ENCODE results near the gene SMYD1.
"Not testable (repeated sequence)": the region's sequence is repeated elsewhere in the genome, so short reads cannot be mapped to it uniquely, and the experiment has no call there.

Gene SMYD1

DNA sequence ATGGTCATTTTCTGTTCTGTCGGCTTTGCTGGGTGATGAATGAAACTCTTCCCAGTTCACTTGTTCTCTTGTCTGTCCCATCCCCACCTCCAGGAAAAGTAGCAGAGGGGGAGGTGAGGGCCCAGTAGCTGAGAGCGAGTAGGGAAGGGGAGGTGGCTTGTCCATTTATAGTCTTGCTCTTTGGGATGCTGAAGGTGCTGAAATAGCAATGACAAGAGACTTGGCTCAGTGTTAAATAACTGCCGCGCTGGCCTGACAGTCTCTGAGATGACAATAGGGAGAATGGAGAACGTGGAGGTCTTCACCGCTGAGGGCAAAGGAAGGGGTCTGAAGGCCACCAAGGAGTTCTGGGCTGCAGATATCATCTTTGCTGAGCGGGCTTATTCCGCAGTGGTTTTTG lies at the start of gene SMYD1:
Gene SMYD1 (plus strand): TSS at position 228 of the 400 bp plus-strand sequence. CDS start 40 bp downstream, at position 268.
- DNase-seq, result no peak

DNA sequence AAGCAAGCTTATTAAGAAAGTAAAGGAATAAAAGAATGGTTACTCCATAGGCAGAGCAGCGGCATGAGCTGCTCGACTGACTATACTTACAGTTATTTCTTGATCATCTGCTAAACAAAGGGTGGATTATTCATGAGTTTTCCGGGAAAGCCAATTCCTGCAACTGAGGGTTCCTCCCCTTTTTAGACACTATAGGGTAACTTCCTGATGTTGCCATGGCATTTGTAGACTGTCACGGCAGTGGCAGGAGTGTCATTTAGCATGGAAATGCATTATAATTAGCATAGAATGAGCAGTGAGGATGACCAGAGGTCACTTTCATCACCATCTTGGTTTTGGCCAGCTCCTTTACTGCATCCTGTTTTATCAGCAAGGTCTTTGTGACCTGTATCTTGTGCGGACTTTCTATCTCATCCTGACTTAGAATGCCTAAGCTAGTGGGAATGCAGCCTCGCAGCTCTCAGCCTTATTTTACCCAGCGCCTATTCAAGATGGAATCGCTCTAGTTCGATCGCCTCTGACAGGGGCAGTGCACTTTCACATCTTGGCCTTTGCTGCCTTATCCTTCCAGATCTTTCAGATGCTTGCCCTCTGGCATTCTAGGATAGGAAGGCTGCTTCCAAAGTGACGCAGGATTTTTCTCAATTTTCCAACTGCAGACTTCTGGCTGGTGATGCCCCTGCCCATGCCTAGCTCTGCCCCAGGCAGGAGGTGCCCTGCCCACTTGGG lies 49.4 kb upstream of the SMYD1 start:
- DNase-seq, result peak; percentile 18

DNA sequence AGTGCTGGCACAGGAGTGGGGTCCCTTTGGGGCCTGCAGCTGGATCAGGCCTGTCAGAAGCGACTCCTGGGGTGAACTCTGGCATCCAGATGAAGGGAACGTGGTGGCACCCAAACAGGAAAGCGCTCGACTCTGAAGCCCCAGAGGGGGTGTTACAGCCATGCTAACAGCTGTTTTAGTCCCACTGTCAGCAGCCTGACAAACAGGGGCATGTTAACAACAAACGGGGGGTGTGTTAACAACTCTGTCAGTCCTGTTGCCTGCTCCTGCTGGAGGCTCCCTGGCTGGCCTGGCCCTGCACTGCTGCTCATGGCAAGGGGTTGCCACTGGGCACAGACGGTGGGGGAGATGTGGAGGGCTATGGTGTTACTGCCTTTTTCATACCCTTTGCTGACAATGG lies 48.7 kb upstream of the SMYD1 start:
- DNase-seq, result no peak

DNA sequence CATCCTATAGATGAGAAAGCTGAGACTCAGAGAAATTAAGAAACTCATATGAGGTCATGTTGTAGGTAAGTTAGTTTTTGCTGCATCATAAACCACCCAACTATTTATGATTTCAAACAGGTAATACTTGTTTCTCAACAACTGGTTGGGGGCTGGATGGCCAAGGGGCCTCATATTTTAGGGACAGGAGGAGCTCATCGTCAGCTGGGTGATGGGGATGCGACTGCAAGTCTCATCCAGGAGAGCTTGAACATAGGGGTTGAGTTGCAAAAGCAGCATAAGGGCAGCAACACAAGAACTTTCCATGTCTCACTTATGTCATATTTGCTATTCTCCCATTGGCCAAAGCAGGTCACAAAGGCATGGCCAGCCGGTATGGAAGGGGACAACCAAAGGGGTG lies 47.6 kb upstream of the SMYD1 start:
- DNase-seq, result no peak

DNA sequence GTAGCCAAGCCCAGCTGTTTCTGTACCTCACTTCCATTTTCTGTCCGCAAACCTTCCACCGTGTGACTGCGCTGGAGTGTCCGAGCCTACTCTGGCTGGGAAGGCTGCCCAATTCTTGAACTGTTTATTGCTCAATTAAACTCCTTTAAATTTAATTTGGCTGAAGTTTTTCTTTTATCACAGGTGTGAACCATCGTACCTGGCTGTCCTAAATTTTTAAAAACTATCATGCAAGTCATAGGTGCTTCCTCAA lies 45.0 kb upstream of the SMYD1 start:
- DNase-seq, result no peak

DNA sequence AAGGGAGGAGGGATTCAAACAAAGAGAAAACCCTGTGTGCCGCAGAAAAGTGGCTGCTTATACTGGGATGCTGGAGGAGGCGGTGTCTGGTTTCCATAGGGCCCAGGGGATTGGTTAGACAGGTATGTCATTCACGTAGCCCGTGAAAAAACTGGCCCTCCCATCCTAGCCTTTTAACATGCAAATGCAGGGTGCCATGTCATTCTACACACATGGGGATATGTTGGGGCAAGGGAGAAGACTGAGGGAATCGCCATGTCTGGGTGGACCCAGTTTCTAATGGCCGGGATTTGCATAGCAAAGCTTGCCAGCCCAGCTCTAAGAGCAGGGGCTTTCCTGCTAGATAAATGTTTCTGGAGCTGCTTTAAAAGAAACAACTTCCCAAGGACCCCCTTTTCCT lies 43.1 kb upstream of the SMYD1 start:
- no peak for DNase-seq

DNA sequence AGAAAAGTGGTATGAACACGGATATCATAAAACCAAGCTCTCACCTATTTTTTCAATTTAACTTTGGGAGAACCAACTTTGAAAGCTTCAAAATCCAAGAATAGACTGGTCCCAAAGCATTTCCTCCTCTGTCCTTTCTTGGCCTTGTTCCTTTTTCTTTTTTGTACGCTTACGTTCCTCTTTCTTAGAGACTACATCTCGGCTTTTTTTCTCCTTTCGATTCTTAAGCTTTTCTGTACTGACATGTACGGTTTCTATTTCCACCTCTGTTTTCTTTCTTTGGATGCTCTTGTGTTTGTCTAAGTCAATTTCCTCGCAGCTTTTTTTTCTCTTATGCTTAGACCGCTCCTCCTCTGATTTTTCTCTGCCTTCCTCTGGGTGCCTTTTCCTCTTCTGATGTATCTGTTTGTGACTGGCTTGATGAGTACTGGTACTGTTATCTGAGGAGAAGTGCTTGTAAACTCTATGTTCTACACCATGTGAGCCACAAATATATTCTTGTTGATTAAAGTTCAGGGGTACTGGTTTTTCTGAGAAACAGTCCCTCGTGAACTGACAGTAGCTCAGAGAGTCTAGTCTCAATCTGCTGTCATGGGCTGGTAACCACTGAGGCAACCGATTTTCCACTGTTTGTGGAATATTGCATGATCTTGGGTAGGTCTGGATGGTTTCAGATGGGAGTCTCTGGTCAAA lies 39.8 kb upstream of the SMYD1 start:
- no peak for DNase-seq

DNA sequence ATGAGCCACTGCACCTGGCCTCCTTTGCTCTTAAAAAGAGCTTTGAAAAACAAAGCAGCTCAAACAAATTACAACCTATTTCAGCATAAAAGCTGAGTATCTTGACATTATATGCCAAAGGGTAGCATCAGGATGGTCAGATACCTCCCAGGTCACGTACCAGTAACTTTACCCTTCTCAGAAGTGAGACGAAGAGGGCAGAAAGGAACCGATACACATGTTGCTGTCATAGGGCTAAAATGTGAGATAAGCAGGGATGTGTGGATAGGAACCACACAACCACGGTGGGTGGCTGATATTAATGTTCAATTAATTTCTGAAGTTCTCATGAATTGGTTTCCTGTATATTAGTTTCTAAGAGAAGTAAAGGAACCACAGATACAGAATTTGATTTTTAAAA lies 38.7 kb upstream of the SMYD1 start:
- no peak for DNase-seq

DNA sequence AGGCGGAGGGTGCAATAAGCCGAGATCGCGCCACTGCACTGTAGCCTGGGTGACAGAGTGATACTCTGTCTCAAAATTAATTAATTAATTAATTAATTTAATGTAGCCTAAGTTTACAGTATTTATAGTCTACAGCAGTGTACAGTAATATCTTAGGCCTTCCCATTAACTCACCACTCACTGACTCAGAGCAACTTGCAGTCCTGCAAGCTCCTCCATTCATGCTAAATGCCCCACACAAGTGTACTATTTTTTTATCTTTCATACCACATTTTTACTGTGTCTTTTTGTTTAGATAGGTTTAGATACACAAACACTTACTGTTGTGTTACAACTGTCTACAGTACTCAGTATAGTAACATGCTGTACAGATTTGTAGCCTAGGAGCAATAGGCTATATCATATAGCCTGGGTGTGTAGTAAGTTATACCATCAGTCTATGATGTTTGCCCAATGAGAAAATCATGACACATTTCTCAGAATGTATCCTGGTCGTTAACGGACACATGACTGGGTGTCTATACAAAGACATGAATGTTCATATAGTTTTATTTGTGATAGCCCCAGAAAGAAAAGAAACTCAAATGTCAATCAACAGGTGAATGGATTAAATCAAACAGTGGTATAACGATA lies 35.4 kb upstream of the SMYD1 start:
- no peak for DNase-seq

DNA sequence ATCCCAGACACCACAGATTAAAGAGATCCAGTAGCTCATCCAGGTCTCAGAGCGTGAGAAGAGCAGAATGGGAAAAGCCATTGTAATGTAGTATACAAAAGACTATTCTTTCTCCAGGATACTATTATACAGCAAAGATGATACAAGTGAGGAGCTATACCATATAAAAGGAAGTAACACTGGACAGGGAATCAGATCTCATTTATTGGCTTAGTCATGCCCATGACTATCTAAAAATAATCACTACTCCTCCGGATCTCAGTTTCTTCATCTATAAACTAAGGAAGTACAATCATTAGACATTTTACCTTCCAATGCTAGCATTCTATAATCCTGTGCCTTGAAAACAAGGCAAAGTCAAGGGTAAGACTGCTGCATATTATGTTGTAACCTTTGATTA lies 31.4 kb upstream of the SMYD1 start:
- DNase-seq, result no peak

DNA sequence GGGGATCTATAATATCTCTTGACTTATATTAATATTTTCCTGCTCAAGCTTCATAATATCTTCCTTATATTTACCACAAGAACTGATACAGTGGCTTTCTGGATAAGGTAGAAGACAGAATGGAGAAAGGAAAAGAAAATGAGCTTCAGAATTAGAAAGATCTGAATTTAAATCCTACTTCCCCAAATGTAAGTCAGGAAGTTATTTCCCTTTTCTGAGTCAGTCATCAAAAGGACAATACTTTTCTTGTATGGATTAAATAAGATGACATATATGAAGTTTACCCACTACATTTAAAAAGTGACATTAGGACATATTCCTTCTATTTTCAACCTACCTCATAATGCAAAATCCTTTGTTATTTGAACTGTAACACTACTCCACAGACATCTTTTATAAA lies 31.0 kb upstream of the SMYD1 start:
- DNase-seq, result no peak

DNA sequence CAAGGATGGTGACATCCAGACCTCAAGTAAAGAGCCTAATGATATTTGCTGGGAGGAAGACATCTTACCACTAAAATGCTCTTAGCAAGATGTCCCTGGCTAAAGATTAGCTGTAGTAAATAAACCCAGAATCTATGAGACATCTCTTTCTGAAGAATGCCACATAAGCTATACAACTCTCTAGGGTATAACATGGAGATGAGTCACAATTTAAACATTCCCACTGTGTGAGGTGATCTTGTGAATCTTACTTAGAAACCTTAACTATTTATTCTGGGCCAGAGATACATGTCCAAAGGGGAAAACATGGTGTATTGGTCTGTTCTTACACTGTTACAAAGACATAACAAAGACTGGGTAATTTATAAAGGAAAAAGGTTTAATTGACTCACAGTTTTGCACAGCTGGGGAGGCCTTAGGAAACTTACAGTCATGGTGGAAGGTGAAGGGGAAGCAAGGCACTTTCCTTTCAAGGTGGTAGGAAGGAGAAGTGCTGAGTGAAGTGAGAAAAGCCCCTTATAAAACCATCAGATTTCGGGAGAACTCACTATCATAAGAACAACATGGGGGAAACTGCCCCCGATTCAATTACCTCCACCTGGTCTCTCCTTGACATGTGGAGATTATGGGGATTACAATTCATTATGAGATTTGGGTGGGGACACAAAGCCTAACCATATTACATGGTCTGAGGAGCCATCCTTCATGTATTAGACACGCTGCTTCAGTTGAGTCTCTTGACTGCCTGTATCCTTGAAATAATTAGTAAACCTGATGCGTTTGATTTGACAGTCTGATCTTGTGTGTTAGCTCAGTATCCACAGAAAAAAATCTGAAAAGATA lies 29.1 kb upstream of the SMYD1 start:
- peak; percentile 97 for DNase-seq

DNA sequence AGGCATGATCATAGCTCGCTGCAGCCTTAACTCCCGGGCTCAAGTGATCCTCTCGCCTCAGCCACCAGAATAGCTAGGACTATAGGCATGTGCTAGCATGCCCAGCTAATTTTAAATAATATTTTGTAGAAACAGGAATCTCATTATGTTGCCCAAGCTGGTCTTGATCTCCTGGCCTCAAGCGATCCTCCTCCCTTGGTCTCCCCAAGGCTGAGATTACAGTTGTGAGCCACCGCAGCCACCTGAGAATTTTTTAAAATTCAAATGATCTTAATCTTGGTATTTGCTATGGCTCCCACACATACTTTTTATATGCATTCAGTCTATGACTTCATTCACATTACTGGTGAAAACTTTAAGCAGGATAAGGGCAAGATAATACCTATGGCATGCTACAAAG lies 25.1 kb upstream of the SMYD1 start:
- DNase-seq, result no peak

DNA sequence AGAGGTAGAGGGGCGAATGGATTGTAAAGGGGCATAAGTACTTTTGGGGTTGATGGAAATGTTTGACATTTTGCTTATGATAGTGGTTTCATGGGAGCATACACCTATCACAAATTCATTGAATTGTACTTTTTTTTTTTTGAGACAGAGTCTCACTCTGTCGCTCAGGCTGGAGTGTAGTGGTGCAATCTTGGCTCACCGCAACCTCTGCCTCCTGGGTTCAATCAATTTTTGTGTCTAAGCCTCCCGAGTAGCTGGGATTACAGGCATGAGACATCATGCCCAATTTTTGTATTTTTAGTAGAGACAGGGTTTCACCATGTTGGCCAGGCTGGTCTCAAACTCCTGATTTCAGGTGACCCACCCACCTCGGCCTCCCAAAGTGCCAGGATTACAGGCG lies 22.1 kb upstream of the SMYD1 start:
- not testable (repeated sequence) for DNase-seq

DNA sequence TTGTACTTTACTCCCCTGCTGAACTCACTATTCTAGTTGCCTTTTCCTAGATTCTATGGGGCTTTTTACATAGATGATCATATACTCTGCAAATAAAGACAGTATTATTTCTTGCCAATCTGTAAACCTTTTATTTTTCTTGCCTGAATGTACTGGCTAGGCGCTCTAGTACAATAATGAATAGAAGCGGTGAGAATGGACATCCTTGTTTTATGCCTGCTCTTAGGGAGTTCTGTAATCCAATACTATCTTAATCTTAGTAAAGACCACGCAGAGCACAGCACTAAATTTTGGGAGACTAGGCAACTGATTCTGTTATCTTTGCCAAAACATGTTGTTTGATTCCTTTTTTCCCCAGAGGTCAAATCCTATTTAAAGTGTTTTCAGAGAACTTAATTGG lies 19.1 kb upstream of the SMYD1 start:
- no peak for DNase-seq

DNA sequence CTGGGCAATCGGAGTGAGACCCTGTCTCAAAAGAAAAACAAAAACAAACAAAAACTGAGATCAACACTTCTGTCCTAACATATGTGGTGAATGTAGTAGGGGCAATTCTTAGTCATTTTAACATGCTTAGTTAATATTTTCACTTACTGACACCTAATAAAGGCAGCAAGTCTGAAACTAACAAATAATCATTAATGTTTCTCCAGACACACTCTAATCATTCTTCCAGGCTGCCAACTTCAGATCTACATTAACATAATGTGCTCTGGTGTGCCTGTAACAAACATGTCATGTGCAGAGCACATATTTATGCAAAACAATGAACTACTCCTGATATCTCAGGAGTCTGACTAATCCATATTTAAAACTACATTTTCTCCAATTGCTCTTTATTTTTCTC lies 18.0 kb upstream of the SMYD1 start:
- no peak for DNase-seq

DNA sequence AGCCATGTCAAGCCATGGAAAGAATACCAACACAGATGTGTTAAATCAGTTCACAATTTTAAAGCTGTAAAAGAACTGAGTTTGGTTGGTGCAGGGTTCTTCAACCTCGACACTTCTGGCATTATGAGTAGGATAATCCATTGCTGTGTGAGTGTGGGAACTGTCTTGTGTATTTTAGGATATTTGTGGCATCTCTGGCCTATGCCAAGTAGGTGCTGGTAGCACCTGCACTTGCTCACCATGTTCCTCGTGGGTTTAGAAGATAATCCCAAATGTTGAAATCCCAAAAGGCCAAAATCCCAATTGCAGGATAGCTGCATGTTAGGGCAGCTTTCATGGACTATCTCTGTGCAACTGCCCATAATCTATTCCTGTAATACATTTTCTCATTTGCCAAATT lies 15.8 kb upstream of the SMYD1 start:
- no peak for DNase-seq

DNA sequence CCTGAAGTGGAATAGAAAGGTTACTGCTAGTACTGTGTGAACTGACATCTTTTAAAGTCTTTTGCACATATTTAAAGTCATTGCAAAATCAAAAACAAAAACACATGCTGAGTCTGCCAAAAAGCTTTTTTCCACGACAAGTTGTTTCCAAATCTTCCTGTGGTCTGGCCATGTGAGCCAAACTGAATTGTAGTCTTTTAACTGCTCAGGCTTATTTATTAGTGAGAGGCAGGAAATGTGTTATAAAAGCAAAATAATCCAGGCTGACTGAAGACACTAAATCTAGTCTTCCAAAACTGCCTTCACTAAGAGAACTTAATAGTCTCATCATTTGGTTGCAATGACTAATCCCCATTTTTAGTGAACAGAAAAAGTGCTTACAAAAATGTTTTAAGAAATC lies 14.3 kb upstream of the SMYD1 start:
- peak; percentile 55 for DNase-seq

DNA sequence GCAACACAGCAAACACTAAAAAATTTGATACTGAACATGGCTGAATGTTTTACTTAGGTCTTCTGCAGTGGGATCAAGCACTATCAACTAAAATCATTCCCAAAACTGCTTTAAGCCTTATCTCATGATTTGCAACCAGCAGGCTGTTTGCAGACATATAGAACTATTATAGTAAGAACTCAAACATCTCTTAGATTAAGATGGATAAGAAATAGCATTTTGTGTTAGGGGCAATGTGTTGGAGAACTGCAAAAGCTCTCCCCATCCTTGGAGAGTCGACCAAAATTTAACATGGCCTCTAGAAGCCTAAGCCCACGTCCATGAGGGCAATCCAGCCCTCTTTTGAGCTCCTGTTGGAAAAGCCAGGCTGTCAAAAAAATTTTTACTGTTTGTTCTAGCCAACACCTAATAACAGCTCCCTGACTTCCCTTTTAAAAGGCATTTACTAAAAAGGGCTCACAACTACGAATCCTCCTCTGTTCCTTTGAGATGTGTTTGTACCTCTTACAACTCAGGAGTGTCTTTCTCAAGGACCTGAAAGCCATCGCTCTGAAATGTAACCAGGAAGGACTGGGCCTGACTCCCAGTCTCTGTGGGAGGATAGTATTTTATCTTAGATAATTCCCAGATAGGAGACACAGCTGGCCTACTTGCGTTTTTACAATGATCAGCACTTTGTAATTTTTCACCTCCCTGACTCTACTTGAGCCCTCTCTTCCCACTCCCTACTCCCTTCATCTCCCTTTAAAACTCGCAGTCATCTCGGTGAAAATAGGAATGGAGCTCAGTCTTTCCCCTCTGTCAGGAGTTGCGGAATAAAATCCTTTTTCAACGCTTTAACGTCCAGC lies 13.5 kb upstream of the SMYD1 start:
- peak; percentile 3 for DNase-seq

DNA sequence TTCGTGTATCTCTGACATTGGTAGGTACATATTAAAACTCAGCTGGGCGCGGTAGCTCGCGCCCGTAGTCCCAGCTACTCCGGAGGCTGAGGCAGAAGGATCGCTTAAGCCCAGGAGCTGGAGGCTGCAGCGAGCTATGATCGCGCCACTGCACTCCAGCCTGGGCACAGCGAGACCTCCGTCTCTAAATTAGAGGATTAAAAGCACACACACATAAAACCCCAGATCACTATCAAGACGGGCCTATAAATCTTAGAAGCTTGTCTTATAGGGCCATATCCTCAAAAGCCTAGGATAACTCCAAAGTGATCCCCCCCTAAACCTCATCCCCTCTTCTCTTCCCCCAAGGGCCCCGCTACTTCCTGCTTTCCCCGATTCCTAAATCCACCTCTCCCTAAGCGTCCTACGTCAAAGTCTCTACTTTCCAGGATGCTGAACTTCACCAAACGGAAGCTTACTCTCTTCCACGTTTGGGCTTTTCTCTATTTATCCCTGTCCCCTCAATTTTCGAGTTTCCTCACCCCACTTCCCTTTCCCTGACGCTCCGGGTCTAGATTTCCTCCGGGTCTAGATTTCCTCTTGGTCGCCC lies 12.7 kb upstream of the SMYD1 start:
- peak; percentile 53 for DNase-seq

DNA sequence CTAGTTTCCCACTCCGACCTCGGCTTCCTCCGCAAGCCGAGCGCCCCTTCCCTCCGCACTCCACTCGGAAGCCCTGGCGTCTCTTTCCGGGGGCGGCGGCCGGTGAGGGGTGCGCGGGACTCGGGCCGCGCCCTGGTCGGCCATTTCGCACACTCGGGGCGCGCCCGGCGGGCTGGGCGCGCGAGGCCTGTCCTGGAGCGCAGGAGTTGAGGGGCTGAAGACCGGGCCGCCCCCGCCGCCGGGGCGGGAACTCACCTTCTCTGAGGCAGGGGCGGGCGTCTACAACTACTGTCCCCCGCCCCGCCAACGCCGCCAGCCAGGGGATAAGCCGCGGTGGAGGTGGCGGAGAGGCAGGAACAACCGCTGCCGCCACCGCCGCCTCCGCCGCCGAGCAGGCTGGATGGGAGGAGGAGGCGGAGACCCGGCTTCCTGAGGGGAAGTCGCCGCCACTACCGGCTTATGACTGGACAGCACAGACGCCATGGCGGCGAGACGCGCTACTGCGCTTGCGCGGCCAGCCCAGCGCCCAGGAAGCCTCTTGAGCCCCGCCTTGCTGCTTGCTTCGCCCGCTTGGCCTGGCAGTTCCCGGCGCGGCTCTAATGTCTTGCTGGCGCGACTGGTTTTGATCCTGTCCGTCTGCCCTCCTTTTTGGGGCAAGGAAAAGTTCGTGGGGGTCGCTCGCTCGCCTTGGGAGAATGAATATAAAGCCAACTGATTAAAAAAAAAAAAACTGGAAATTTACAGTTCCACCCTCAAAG lies 12.1 kb upstream of the SMYD1 start, which contains the start of gene KRCC1:
Gene KRCC1 (minus strand): TSS at position 413 of the 758 bp plus-strand sequence. CDS start 27,220 bp downstream, outside the sequence.
- DNase-seq, result peak; percentile 95

Measured in fibroblast of skin of right biceps (primary cell).